ENCODE results near the gene IL36A. TPM values are rescaled to one million over a fixed set of nuclear protein-coding genes. Genes with fewer than 3 reads are reported as not detected.

The IL36A gene
- total and polyA plus RNA-seq, 4 donors, result not detected

- H3K27ac ChIP-seq (ENCODE audit: low read depth in 1 of 2, low read length in 1 of 2), result no peak within 1 kb of the TSS
- WGBS, 2 donors, result 69 to 82% methylated on average over 7 of the region's 7 CpGs
- ATAC-seq (ENCODE audit: insufficient read depth, low FRiP score), result no peak
- no peak within 1 kb of the TSS for H3K9ac ChIP-seq (ENCODE audit: insufficient read depth in 1 of 2, low read length in 2 of 2)
- TF ChIP-seq, protein P1, sequence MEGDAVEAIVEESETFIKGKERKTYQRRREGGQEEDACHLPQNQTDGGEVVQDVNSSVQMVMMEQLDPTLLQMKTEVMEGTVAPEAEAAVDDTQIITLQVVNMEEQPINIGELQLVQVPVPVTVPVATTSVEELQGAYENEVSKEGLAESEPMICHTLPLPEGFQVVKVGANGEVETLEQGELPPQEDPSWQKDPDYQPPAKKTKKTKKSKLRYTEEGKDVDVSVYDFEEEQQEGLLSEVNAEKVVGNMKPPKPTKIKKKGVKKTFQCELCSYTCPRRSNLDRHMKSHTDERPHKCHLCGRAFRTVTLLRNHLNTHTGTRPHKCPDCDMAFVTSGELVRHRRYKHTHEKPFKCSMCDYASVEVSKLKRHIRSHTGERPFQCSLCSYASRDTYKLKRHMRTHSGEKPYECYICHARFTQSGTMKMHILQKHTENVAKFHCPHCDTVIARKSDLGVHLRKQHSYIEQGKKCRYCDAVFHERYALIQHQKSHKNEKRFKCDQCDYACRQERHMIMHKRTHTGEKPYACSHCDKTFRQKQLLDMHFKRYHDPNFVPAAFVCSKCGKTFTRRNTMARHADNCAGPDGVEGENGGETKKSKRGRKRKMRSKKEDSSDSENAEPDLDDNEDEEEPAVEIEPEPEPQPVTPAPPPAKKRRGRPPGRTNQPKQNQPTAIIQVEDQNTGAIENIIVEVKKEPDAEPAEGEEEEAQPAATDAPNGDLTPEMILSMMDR (IDR thresholded peaks at IDR 0.05; ENCODE audit: control extremely low read depth, extremely low read depth), result no peak
- H3K4me3 ChIP-seq, result no peak within 1 kb of the TSS
- no peak for DNase-seq
- no peaks in the 10 kb centered on the region for H3K36me3 ChIP-seq (ENCODE audit: control insufficient read depth in 4 of 4, insufficient read depth in 4 of 4, low read length in 4 of 4)
- no peaks in the 10 kb centered on the region for H3K9me3 ChIP-seq (ENCODE audit: control insufficient read depth in 4 of 4, insufficient read depth in 3 of 4, low read length in 3 of 4)
- H3K27me3 ChIP-seq (ENCODE audit: control insufficient read depth in 3 of 3, insufficient read depth in 3 of 3, low read length in 2 of 3), result peaks cover 0 to 7% (median 2%) of the 10 kb centered on the region in 3 donors
- no peaks in the 10 kb centered on the region for H3K4me1 ChIP-seq (ENCODE audit: control insufficient read depth in 5 of 5, insufficient read depth in 5 of 5, low read length in 5 of 5)
Observed at GRCh38 chr2:112977559-112978056, 27.7 kb upstream of the IL36A start, which contains the start of gene IL36G. Gene IL36G (plus strand): TSS chr2:112978006. CDS start chr2:112978639, 633 bp downstream.

GRCh38 chr2:112979731-112980130, 25.5 kb upstream of the IL36A start:
- H3K9ac ChIP-seq (ENCODE audit: insufficient read depth in 1 of 2, low read length in 2 of 2), result no peak overlapping the region
- H3K9me3 ChIP-seq (ENCODE audit: control insufficient read depth in 4 of 4, insufficient read depth in 3 of 4, low read length in 3 of 4), result no peaks in the 10 kb centered on the region
- 86 to 98% methylated on average over 1 of the region's 1 CpG for WGBS, 2 donors
- no peak overlapping the region for H3K4me3 ChIP-seq
- no peak for ATAC-seq (ENCODE audit: insufficient read depth, low FRiP score)
- no peaks in the 10 kb centered on the region for H3K4me1 ChIP-seq (ENCODE audit: control insufficient read depth in 5 of 5, insufficient read depth in 5 of 5, low read length in 5 of 5)
- TF ChIP-seq, protein P1 (IDR thresholded peaks at IDR 0.05; ENCODE audit: control extremely low read depth, extremely low read depth), result no peak
- no peak overlapping the region for H3K27ac ChIP-seq (ENCODE audit: low read depth in 1 of 2, low read length in 1 of 2)
- DNase-seq, result no peak
- no peaks in the 10 kb centered on the region for H3K36me3 ChIP-seq (ENCODE audit: control insufficient read depth in 4 of 4, insufficient read depth in 4 of 4, low read length in 4 of 4)
- peaks cover 0 to 7% (median 2%) of the 10 kb centered on the region in 3 donors for H3K27me3 ChIP-seq (ENCODE audit: control insufficient read depth in 3 of 3, insufficient read depth in 3 of 3, low read length in 2 of 3)

GRCh38 chr2:112980537-112980936, 24.7 kb upstream of the IL36A start:
- no peak overlapping the region for H3K27ac ChIP-seq (ENCODE audit: low read depth in 1 of 2, low read length in 1 of 2)
- peaks cover 0 to 7% (median 2%) of the 10 kb centered on the region in 3 donors for H3K27me3 ChIP-seq (ENCODE audit: control insufficient read depth in 3 of 3, insufficient read depth in 3 of 3, low read length in 2 of 3)
- DNase-seq (no peak), ATAC-seq (ENCODE audit: insufficient read depth, low FRiP score) (no peak)
- no peaks in the 10 kb centered on the region for H3K36me3 ChIP-seq (ENCODE audit: control insufficient read depth in 4 of 4, insufficient read depth in 4 of 4, low read length in 4 of 4)
- no peak overlapping the region for H3K4me3 ChIP-seq
- WGBS, 2 donors, result 21 to 23% methylated on average over 1 of the region's 1 CpG
- no peak overlapping the region for H3K9ac ChIP-seq (ENCODE audit: insufficient read depth in 1 of 2, low read length in 2 of 2)
- TF ChIP-seq, protein P1 (IDR thresholded peaks at IDR 0.05; ENCODE audit: control extremely low read depth, extremely low read depth), result no peak
- no peaks in the 10 kb centered on the region for H3K9me3 ChIP-seq (ENCODE audit: control insufficient read depth in 4 of 4, insufficient read depth in 3 of 4, low read length in 3 of 4)
- no peaks in the 10 kb centered on the region for H3K4me1 ChIP-seq (ENCODE audit: control insufficient read depth in 5 of 5, insufficient read depth in 5 of 5, low read length in 5 of 5)

- no peaks in the 10 kb centered on the region for H3K9me3 ChIP-seq (ENCODE audit: control insufficient read depth in 4 of 4, insufficient read depth in 3 of 4, low read length in 3 of 4)
- no peaks in the 10 kb centered on the region for H3K27me3 ChIP-seq (ENCODE audit: control insufficient read depth in 3 of 3, insufficient read depth in 3 of 3, low read length in 2 of 3)
- TF ChIP-seq, protein P1 (IDR thresholded peaks at IDR 0.05; ENCODE audit: control extremely low read depth, extremely low read depth), result no peak
- H3K9ac ChIP-seq (ENCODE audit: insufficient read depth in 1 of 2, low read length in 2 of 2), result no peak overlapping the region
- 87 to 93% methylated on average over 5 of the region's 5 CpGs for WGBS, 2 donors
- ATAC-seq (ENCODE audit: insufficient read depth, low FRiP score) (no peak), DNase-seq (no peak)
- no peaks in the 10 kb centered on the region for H3K4me1 ChIP-seq (ENCODE audit: control insufficient read depth in 5 of 5, insufficient read depth in 5 of 5, low read length in 5 of 5)
- H3K36me3 ChIP-seq (ENCODE audit: control insufficient read depth in 4 of 4, insufficient read depth in 4 of 4, low read length in 4 of 4), result no peaks in the 10 kb centered on the region
- no peak overlapping the region for H3K27ac ChIP-seq (ENCODE audit: low read depth in 1 of 2, low read length in 1 of 2)
- no peak overlapping the region for H3K4me3 ChIP-seq
Observed at GRCh38 chr2:112985090-112985489, 20.2 kb upstream of the IL36A start.

Measured in lung (tissue), 12 donors.